ENCODE results near the gene ENOPH1.
"Not testable (repeated sequence)": the region's sequence is repeated elsewhere in the genome, so short reads cannot be mapped to it uniquely, and the experiment has no call there.

ENOPH1 gene

DNA sequence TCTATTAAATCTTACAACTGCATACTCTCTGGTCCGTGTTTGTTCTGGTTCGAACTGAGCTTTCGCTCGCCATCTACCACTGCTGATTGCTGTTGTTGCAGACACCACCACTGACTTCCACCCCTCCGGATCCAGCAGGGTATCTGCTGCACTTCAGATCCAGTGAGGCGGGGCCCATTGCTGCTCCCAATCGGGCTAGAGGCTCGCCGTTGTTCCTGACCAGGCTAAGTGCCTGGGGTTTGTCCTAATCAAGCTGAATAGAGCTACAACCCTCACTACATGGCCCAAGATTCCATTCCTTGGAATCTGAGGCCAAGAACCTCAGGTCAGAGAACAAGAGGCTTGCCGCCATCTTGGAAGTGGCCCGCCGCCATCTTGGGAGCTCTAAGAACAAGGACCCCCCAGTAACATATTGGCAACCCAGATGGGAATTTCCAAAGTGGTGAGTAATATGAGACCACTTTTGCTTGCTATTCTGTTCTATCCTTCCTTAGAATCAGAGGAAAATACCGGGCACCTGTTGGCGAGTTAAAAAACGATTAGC lies 43.3 kb downstream of the ENOPH1 start:
- DNase-seq = no peak

DNA sequence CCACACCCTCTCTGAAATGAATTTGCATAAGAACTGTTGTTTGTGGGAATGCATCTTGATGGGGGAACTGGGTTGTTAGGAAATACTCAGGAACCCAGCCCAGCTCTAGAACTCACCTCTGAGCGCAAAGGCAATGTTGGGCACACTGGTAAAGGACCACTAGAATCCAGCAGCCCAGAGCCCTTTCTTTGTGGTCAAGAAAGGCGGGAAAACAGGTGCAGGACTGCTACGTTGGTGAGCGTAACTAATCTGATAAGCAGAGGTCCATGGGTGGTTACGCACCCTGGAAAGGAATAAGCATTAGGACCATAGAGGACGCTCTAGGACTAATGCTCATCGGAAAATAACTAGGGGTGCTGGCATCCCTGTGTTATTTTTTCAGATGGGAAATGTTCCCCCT lies 45.5 kb downstream of the ENOPH1 start:
- DNase-seq = not testable (repeated sequence)

- DNase-seq = not testable (repeated sequence)
Observed at GRCh38 chr4:82477469-82477868, 47.1 kb downstream of the ENOPH1 start.

DNA sequence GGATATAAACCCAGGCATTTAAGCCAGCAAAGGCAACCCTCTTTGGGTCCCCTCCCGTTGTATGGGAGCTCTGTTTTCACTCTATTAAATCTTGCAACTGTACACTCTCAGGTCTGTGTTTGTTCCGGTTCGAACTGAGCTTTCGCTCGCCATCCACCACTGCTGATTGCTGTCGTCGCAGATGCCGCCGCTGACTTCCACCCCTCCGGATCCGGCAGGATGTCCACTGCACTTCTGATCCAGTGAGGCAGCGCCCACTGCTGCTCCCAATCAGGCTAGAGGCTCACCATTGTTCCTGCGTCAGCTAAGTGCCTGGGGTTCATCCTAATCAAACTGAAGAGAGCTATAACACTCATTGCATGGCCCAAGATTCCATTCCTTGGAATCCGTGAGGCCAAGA lies 49.2 kb downstream of the ENOPH1 start:
- no peak for DNase-seq

GRCh38 chr4:82480771-82481505 lies 50.5 kb downstream of the ENOPH1 start:
- no peak for DNase-seq

DNA sequence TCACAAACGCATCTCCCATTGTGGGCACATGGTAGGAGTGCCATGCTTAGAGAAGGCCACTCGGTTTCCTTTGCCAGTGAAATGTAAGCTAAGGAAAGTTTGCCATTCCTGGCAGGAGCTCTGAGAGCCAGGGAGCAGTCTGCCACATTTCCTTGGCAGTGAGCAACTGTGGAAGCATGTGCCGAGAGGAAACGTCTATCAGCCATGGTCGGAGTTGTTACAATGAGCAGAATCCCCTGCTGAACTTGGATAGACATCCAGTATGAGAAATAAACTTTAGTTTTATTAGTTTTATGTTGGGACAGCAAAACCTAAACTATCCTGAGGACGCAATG lies 51.1 kb downstream of the ENOPH1 start:
- DNase-seq = no peak

- no peak for DNase-seq
Observed at GRCh38 chr4:82482387-82482786, 52.0 kb downstream of the ENOPH1 start.

GRCh38 chr4:82484996-82485783 lies 54.8 kb downstream of the ENOPH1 start:
- no peak for DNase-seq

DNA sequence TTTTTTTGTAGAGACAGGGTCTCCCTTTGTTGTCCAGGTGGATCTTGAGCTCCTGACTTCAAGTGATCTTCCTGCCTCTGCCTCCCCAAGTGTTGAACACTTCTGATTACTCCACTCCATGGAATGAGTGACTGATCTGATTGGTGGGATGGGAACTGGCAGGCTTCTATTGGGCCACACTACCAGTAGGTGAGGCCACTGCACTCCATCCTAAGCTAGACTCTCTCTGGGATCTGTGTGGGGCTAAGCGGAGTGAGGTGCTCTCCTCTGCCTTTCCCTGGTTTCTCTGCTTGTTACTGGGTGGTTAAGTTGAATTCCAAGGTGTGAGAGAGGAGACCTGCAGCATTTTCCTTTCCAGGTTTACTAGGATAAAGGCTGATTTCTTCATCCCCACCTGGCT lies 58.7 kb downstream of the ENOPH1 start:
- no peak for DNase-seq

DNA sequence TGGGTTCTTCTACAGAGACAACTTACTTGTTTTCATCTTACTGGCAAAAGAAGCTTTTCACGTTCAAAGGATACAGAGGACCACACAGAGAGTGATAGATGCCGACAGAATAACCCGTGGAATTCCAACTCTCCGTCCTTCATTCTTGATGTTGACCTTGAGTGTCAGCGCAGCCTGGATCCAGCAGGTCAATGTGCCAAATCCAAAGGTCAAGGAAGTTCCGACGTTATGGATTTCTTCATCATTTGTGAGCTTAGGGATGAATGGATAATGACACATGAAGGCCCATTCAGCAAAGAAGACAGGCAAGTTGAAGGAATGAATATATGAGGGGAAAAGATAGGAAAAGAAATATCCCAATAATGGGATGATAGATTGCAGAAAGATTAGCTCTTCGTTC lies 59.6 kb downstream of the ENOPH1 start:
- DNase-seq = no peak

DNA sequence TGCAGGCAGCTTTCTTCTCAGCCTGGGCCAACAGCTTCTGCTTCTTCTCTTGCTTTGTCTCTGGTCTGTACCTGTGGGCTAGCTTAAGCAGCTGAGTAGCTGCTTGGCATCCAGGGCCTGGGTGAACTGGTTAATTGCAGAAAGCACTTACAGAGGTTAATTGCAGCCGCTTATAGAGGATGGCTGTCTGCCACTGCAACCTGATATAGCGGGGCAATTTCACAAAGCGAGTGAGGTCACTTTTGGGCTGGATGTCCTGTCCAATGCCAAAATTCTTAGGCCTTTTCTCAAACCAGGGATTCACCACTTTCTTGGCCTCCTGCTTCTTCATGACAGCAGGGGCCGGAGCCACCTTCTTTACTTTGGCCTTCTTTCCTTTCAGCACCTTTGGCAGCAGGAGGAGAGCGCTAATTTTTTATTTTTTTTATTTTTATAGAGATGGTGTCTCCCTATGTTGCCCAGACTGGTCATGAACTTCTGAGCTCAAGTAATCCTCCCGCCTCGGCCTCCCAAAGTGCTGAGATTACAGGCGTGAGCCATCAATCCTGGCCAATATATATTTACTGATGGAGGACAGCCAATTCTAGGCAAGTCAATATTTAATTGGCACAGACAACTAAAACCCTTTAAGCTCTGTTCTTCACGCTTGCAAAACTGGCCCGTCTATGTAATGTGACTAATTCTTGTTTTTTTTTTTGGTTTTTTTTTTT lies 61.0 kb downstream of the ENOPH1 start:
- DNase-seq = no peak

GRCh38 chr4:82493721-82494425 lies 63.5 kb downstream of the ENOPH1 start:
- no peak for DNase-seq

- DNase-seq = no peak
Observed at GRCh38 chr4:82495666-82496065, 65.3 kb downstream of the ENOPH1 start.

GRCh38 chr4:82496349-82496748 lies 66.0 kb downstream of the ENOPH1 start:
- DNase-seq = no peak

- no peak for DNase-seq
Observed at GRCh38 chr4:82499738-82500434, 69.5 kb downstream of the ENOPH1 start.

- DNase-seq = no peak
Observed at GRCh38 chr4:82500435-82501153, 70.2 kb downstream of the ENOPH1 start.

- no peak for DNase-seq
Observed at GRCh38 chr4:82501154-82501442, 70.7 kb downstream of the ENOPH1 start.

DNA sequence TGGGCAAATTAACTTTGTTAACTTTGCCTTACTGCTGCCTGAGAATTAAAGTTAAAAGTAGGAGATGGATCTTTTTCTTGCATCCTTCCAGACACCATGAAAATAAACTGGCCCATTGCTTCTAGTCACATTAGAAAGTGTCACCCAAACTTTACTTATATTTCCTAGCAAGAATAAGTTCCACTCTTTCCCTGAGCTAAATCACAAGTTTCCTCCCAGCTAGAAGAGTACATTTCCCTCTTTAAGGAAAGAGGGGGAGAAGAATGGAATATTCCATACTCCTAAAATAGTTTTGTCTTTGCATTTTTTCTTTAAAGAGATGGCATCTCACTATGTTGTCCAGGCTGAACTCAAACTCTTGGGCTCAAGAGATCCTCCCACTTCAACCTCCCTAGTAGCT lies 77.6 kb downstream of the ENOPH1 start:
- DNase-seq = no peak

DNA sequence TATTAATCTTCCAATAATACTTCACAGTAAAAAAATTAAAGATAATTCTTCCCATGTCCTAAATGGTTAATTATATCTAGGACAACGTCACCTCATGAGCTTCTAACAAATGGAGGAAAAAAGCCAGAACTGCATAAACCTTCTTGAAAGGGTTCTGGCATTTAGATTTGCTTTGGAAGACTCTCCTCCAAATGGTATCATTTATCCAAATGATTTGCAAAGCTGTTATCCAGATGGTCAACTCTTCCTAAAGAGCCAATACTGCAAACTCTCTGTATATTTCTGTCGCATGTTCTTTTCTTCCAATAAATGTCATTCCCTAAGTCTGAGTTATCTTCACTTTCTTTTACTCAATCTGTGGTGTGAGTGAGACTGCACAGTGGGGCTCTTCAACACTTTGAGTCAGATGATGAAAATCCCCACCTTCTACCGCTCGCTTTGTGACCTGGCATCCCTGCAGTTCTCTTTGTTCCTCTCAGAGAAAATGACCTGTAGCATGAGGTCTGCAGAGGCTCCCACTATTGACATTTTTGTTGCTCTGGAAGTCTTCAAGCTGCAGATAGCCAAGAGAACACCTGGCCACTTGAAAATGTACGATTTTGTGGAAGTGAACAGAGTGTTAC lies 78.5 kb downstream of the ENOPH1 start:
- no peak for DNase-seq

- no peak for DNase-seq
Observed at GRCh38 chr4:82510216-82510615, 79.8 kb downstream of the ENOPH1 start.

Measured in activated CD4-positive, alpha-beta T cell treated with anti-CD3 and anti-CD28 coated beads, Interleukin-2, amount 50 U/mL, for 48 hours (primary cell).